Keratinocyte (primary cell): ENCODE measurements around the gene NRIP2. TPM values are rescaled to one million over a fixed set of nuclear protein-coding genes. Genes with fewer than 3 reads are reported as not detected.

Experiments used
- DNase-seq: peaks from one replicate; pipeline ENCODE4 v3.0.0-alpha.2; 2011; ENCODE audit warnings: low read depth, missing footprints, low spot score
- FAIRE-seq: peaks from 2 replicates; lab custom pipeline; 2011; peaks lifted over from hg19 to GRCh38; lab: Jason Lieb, UNC
- H2AFZ ChIP-seq: 2 replicates; pipeline ENCODE4 v1.6.0; 2012; ENCODE audit warnings: low read length, control low read depth, inconsistent platforms; ENCODE audit not compliant: control insufficient read depth
- H3K27ac ChIP-seq: 2 replicates; pipeline ENCODE4 v1.5.1; 2011; ENCODE audit warnings: low read length; ENCODE audit not compliant: control insufficient read depth, insufficient read depth
- H3K27me3 ChIP-seq: 3 replicates; pipeline ENCODE4 v1.6.0; 2011; ENCODE audit warnings: low read length; ENCODE audit not compliant: control insufficient read depth, insufficient read depth; ENCODE audit errors: extremely low read depth
- H3K36me3 ChIP-seq, 2 experiments: 2 replicates in 1 of 2; 3 replicates in 1 of 2; pipeline ENCODE4 v1.5.1; 2011; ENCODE audit warnings: low read length in 2 of 2, mild to moderate bottlenecking in 1 of 2; ENCODE audit not compliant: control insufficient read depth in 2 of 2, insufficient read depth in 2 of 2; ENCODE audit errors: extremely low read depth in 1 of 2
- H3K4me1 ChIP-seq: 3 replicates; pipeline ENCODE4 v1.5.1; 2011; ENCODE audit warnings: low read length; ENCODE audit not compliant: control insufficient read depth, insufficient read depth; ENCODE audit errors: extremely low read depth
- H3K4me2 ChIP-seq: 3 replicates; pipeline ENCODE4 v1.6.0; 2011; ENCODE audit warnings: low read depth, low read length; ENCODE audit not compliant: control insufficient read depth, insufficient read depth; ENCODE audit errors: extremely low read depth
- H3K4me3 ChIP-seq, 3 experiments: fragments of 200-600 bp in 1 of 3; sonication (generic) in 1 of 3; 2 replicates in 2 of 3; 3 replicates in 1 of 3; pipeline ENCODE4 v1.5.1; 2011 to 2016; ENCODE audit warnings: low read length in 3 of 3, mild to moderate bottlenecking in 3 of 3, control low read depth in 2 of 3, inconsistent platforms in 1 of 3, low read depth in 1 of 3, mixed read lengths in 1 of 3, mixed run types in 1 of 3, moderate library complexity in 1 of 3; ENCODE audit not compliant: control insufficient read depth in 2 of 3, insufficient read depth in 2 of 3; ENCODE audit errors: extremely low read depth in 1 of 3
- H3K79me2 ChIP-seq: 2 replicates; pipeline ENCODE4 v1.6.0; 2012; ENCODE audit warnings: low read length; ENCODE audit not compliant: control insufficient read depth, insufficient read depth
- H3K9ac ChIP-seq: 3 replicates; pipeline ENCODE4 v1.6.0; 2011; ENCODE audit warnings: low read length; ENCODE audit not compliant: control insufficient read depth, insufficient read depth; ENCODE audit errors: extremely low read depth
- H3K9me1 ChIP-seq: 3 replicates; pipeline ENCODE4 v1.6.0; 2011; ENCODE audit warnings: low read length; ENCODE audit not compliant: control insufficient read depth, insufficient read depth; ENCODE audit errors: extremely low read depth
- H3K9me3 ChIP-seq: 2 replicates; pipeline ENCODE4 v1.5.1; 2012; ENCODE audit warnings: low read depth, low read length; ENCODE audit not compliant: control insufficient read depth
- H4K20me1 ChIP-seq: 3 replicates; pipeline ENCODE4 v1.6.0; 2011; ENCODE audit warnings: low read length; ENCODE audit not compliant: control insufficient read depth, insufficient read depth; ENCODE audit errors: extremely low read depth
- EZH2 ChIP-seq: IDR thresholded peaks from one replicate; pipeline ENCODE4 v1.6.1; 2012; ENCODE audit warnings: inconsistent platforms, mild to moderate bottlenecking, low read length, moderate library complexity
- dilution Hi-C: fragments of 300-500 bp; cut with MboI; formaldehyde crosslinking; loops from one replicate; pipeline ENCODE4 v1.7.0; 2020; ENCODE audit warnings: low sequenced_read_pairs; ENCODE audit not compliant: extremely low pct_ligation_motif_present
- polyA plus RNA-seq, 5 experiments: library from polyadenylated mRNA; depleted of rRNA in 3 of 5; stranded (reverse) in 3 of 5; stranded (forward) in 1 of 5; unstranded in 1 of 5; fragments of >200 nt; gene quantifications; 1 replicate in 1 of 5; 2 replicates in 3 of 5; 3 replicates in 1 of 5; pipeline versions ENCODE4 v1.2.1 to v1.2.3, GENCODE V29; 2011 to 2012; ENCODE audit warnings: missing spikeins in 2 of 5, low read depth in 1 of 5, low replicate concordance in 1 of 5
- TF ChIP-seq, protein P1 (sequence below), 3 experiments: IDR thresholded peaks in 1 of 3; conservative IDR thresholded peaks in 1 of 3; optimal IDR thresholded peaks in 1 of 3; 2 replicates in 2 of 3; 3 replicates in 1 of 3; pipeline versions ENCODE3 to v1.5.1; 2011; ENCODE audit warnings: low read length in 3 of 3, mild to moderate bottlenecking in 3 of 3, moderate library complexity in 2 of 3, control low read depth in 1 of 3, inconsistent platforms in 1 of 3; ENCODE audit not compliant: insufficient read depth in 2 of 3; ENCODE audit errors: extremely low read depth in 1 of 3

Gene NRIP2
- polyA plus RNA-seq, 1 donor (not counting 4 experiments of a cell fraction or from before 2014, with no cell fraction given): not detected

DNA sequence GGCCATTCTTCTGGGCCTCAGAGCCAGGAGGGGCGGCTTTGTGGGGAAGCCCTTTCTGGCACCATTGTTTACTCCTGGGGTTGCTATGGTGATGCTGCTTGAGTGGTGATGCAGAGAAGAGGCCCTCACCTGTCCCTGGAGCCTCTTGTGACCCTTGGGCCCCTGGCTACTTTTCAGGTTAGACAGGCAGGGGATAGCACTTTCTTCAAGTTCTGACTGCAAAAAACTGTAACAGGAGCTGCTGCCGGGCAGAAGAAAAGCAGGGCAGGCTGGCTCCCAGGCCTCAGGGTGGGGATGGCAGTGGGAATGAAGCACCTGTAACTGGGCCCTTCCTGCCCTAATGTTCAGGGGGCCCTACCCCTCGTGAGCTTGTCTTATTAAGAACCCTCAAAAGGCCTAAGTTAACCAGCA is 22.2 kb upstream of the NRIP2 start, which contains the start of gene TEX52:
TEX52 (minus strand) TSS at position 19 of the 411 bp plus-strand sequence; CDS start at position 6, 13 bp downstream.
- no peaks in the 10 kb centered on the region for H3K27me3 ChIP-seq
- no peaks in the 10 kb centered on the region for H4K20me1 ChIP-seq
- H3K4me3 ChIP-seq: no peak within 1 kb of the TSS
- no peak within 1 kb of the TSS for H3K27ac ChIP-seq
- TF ChIP-seq EZH2: no peak
- TF ChIP-seq, protein P1, sequence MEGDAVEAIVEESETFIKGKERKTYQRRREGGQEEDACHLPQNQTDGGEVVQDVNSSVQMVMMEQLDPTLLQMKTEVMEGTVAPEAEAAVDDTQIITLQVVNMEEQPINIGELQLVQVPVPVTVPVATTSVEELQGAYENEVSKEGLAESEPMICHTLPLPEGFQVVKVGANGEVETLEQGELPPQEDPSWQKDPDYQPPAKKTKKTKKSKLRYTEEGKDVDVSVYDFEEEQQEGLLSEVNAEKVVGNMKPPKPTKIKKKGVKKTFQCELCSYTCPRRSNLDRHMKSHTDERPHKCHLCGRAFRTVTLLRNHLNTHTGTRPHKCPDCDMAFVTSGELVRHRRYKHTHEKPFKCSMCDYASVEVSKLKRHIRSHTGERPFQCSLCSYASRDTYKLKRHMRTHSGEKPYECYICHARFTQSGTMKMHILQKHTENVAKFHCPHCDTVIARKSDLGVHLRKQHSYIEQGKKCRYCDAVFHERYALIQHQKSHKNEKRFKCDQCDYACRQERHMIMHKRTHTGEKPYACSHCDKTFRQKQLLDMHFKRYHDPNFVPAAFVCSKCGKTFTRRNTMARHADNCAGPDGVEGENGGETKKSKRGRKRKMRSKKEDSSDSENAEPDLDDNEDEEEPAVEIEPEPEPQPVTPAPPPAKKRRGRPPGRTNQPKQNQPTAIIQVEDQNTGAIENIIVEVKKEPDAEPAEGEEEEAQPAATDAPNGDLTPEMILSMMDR (optimal IDR thresholded peaks at IDR 0.05 in 1 of 3, IDR thresholded peaks at IDR 0.05 in 1 of 3, conservative IDR thresholded peaks at IDR 0.05 in 1 of 3; ENCODE audit: extremely low read depth in 1 of 3, insufficient read depth in 2 of 3, low read length in 3 of 3): no peak
- H3K79me2 ChIP-seq: no peaks in the 10 kb centered on the region
- no peaks in the 10 kb centered on the region for H3K4me1 ChIP-seq
- peaks cover 0 to 8% of the 10 kb centered on the region in 2 experiments for H3K36me3 ChIP-seq
- H2AFZ ChIP-seq: no peak within 1 kb of the TSS
- DNase-seq (no peak), FAIRE-seq (no peak)
- no peaks in the 10 kb centered on the region for H3K9me1 ChIP-seq
- dilution Hi-C loops: no loop called here
- H3K9me3 ChIP-seq: no peaks in the 10 kb centered on the region
- no peak within 1 kb of the TSS for H3K4me2 ChIP-seq
- no peak within 1 kb of the TSS for H3K9ac ChIP-seq

DNA sequence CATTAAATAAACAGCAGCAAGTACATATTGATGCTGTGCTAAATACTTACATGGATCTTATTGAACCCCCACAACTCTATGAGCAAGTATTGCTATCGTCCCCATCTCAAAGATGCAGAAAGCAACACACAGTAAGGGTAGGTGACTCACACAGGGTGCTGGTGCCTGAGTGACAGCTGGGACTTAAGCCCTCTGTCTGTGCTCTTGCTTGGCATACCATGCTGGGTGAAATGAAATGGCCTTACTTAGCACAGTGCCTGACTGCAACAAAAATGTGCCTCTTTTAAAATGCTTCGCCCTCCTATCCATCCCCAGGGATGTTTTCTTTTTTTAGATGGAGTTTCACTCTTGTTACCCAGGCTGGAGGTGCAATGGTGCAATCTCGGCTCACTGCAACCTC is 21.2 kb upstream of the NRIP2 start:
- Histone ChIP-seq H2AFZ (no peak overlapping the region), H4K20me1 (no peaks in the 10 kb centered on the region), H3K9ac (no peak overlapping the region), H3K36me3 (peaks cover 0 to 8% of the 10 kb centered on the region in 2 experiments), H3K4me2 (no peak overlapping the region), H3K27me3 (no peaks in the 10 kb centered on the region), H3K4me1 (no peaks in the 10 kb centered on the region), H3K9me3 (no peaks in the 10 kb centered on the region), H3K79me2 (no peaks in the 10 kb centered on the region), H3K27ac (no peak overlapping the region), H3K9me1 (no peaks in the 10 kb centered on the region), H3K4me3 (no peak overlapping the region)
- DNase-seq (no peak), FAIRE-seq (no peak)
- no peak for TF ChIP-seq EZH2
- TF ChIP-seq, protein P1 (optimal IDR thresholded peaks at IDR 0.05 in 1 of 3, IDR thresholded peaks at IDR 0.05 in 1 of 3, conservative IDR thresholded peaks at IDR 0.05 in 1 of 3; ENCODE audit: extremely low read depth in 1 of 3, insufficient read depth in 2 of 3, low read length in 3 of 3): no peak
- dilution Hi-C loops: no loop called here
